Neutrophil (primary cell): ENCODE results near the gene OPTC.
A peak's percentile ranks its signal among the peaks of the same experiment; 100 is the strongest.

Source experiments
- H3K27ac ChIP-seq: fragments of 200-600 bp; sonication (generic); 2 replicates; pipeline ENCODE4 v1.5.1; 2016; ENCODE audit warnings: mild to moderate bottlenecking, moderate library complexity
- H3K27me3 ChIP-seq: fragments of 200-600 bp; sonication (generic); 2 replicates; pipeline ENCODE4 v1.6.0; 2016; ENCODE audit warnings: mild to moderate bottlenecking
- H3K36me3 ChIP-seq: fragments of 200-600 bp; sonication (generic); 2 replicates; pipeline ENCODE4 v1.5.1; 2017
- H3K4me1 ChIP-seq, 2 experiments: fragments of 200-600 bp in 1 of 2; sonication (generic) in 1 of 2; 1 replicate in 1 of 2; 2 replicates in 1 of 2; pipeline versions ENCODE4 v1.5.1 to v1.6.1; 2013 to 2016; ENCODE audit warnings: low read depth in 1 of 2, low read length in 1 of 2, mild to moderate bottlenecking in 1 of 2, moderate library complexity in 1 of 2; ENCODE audit not compliant: control insufficient read depth in 1 of 2, insufficient read depth in 1 of 2
- H3K4me3 ChIP-seq, 2 experiments: fragments of 200-600 bp in 1 of 2; sonication (generic) in 1 of 2; 1 replicate in 1 of 2; 2 replicates in 1 of 2; pipeline ENCODE4 v1.5.1; 2013 to 2016; ENCODE audit warnings: low read depth in 1 of 2, low read length in 1 of 2, mild to moderate bottlenecking in 1 of 2, moderate library complexity in 1 of 2
- H3K9me3 ChIP-seq: fragments of 200-600 bp; sonication (generic); 2 replicates; pipeline ENCODE4 v1.5.1; 2016
- CTCF ChIP-seq: fragments of 200-600 bp; sonication (generic); IDR thresholded peaks from 2 replicates; pipeline ENCODE4 v1.5.1; 2016; ENCODE audit warnings: antibody characterized with exemption

Gene OPTC

GRCh38 chr1:203528976-203529835 lies 35.3 kb downstream of the OPTC start:
- Histone ChIP-seq H3K36me3 (no peaks in the 10 kb centered on the region), H3K4me3 (no peak overlapping the region), H3K4me1 (peaks cover 8 to 10% of the 10 kb centered on the region in 2 experiments), H3K27me3 (no peaks in the 10 kb centered on the region), H3K9me3 (no peaks in the 10 kb centered on the region), H3K27ac (peak overlapping the region; percentile 6)
- no peak for TF ChIP-seq CTCF

GRCh38 chr1:203531063-203531462 lies 37.1 kb downstream of the OPTC start:
- Histone ChIP-seq H3K36me3 (no peaks in the 10 kb centered on the region), H3K9me3 (no peaks in the 10 kb centered on the region), H3K27me3 (no peaks in the 10 kb centered on the region), H3K4me1 (peaks cover 8 to 10% of the 10 kb centered on the region in 2 experiments), H3K27ac (no peak overlapping the region), H3K4me3 (no peak overlapping the region)
- no peak for TF ChIP-seq CTCF

- no peak for TF ChIP-seq CTCF
- Histone ChIP-seq H3K9me3 (no peaks in the 10 kb centered on the region), H3K27ac (no peak overlapping the region)
Observed at GRCh38 chr1:203534012-203534411, 40.1 kb downstream of the OPTC start.

GRCh38 chr1:203534526-203534925 lies 40.6 kb downstream of the OPTC start:
- peaks cover 8 to 10% of the 10 kb centered on the region in 2 experiments for H3K4me1 ChIP-seq
- H3K27me3 ChIP-seq = no peaks in the 10 kb centered on the region
- H3K4me3 ChIP-seq = no peak overlapping the region
- TF ChIP-seq CTCF = no peak
- H3K9me3 ChIP-seq = no peaks in the 10 kb centered on the region
- no peak overlapping the region for H3K27ac ChIP-seq
- H3K36me3 ChIP-seq = no peaks in the 10 kb centered on the region

More at GRCh38 chr1:203534012-203534411, 40.1 kb downstream of the OPTC start:
- Histone ChIP-seq H3K27me3 (no peaks in the 10 kb centered on the region), H3K4me1 (peaks cover 9 to 10% of the 10 kb centered on the region in 2 experiments), H3K4me3 (no peak overlapping the region), H3K36me3 (no peaks in the 10 kb centered on the region)

- Histone ChIP-seq H3K4me3 (no peak overlapping the region), H3K36me3 (no peaks in the 10 kb centered on the region), H3K9me3 (no peaks in the 10 kb centered on the region), H3K4me1 (peaks cover 8 to 10% of the 10 kb centered on the region in 2 experiments), H3K27ac (no peak overlapping the region), H3K27me3 (no peaks in the 10 kb centered on the region)
- no peak for TF ChIP-seq CTCF
Observed at GRCh38 chr1:203536575-203536974, 42.6 kb downstream of the OPTC start.
